DND-41 (cell line): ENCODE results near the gene GPR21.

ENCODE experiments used
- CTCF ChIP-seq: IDR thresholded peaks from 2 replicates; pipeline ENCODE4 v1.5.1; 2012; ENCODE audit warnings: borderline replicate concordance, low read length, moderate library complexity, mild to moderate bottlenecking; ENCODE audit not compliant: poor library complexity, severe bottlenecking; ENCODE audit errors: extremely low read depth
- EZH2 ChIP-seq: IDR thresholded peaks from 3 replicates; pipeline ENCODE4 v1.6.1; 2012; ENCODE audit warnings: borderline replicate concordance, low read depth, mild to moderate bottlenecking, moderate library complexity, low read length, inconsistent platforms; ENCODE audit not compliant: severe bottlenecking

GRCh38 chr9:123083680-123084079, 50.2 kb downstream of the GPR21 start:
- TF ChIP-seq EZH2 (no peak), CTCF (no peak)
